ENCODE results near the gene STT3B. TPM values are rescaled to one million over a fixed set of nuclear protein-coding genes. Genes with fewer than 3 reads are reported as not detected.

Gene STT3B
- total RNA-seq, 2 donors from 2014 or later: 44.5 to 65.1 TPM

DNA sequence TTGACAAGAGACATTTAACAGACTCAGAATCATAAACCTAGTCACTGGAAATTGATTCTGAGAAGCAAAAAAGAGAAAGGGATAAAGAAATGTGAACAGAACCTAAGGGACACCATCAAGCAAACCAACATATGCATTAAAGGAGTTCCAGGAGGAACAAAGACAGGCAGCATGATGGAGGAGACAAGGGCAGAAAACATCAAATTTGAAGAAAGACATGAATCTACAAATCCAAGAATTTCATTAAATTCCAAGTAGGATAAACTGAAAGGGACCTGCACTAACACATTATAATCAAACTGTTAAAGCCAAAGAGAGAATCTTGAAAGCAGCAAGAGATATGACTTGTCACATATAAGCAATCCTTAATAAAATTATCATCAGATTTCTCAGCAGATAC lies 122.3 kb downstream of the STT3B start:
- Histone ChIP-seq H3K36me3 (replicated peaks in 1 of 2; ENCODE audit: insufficient read depth in 1 of 2, low read depth in 2 of 2) (no peaks in the 10 kb centered on the region), H3K4me1 (no peaks in the 10 kb centered on the region), H3K27ac (no peak overlapping the region), H3K27me3 (no peaks in the 10 kb centered on the region), H3K9me3 (peaks cover 0 to 44% (median 0%) of the 10 kb centered on the region in 3 donors), H3K4me3 (no peak overlapping the region)
- DNase-seq: no peak
- no peak for ATAC-seq
- intact Hi-C loops (cut with DNase I): no loop called here
- no peak for TF ChIP-seq POLR2A (IDR thresholded peaks at IDR 0.05)
- TF ChIP-seq, protein P1, sequence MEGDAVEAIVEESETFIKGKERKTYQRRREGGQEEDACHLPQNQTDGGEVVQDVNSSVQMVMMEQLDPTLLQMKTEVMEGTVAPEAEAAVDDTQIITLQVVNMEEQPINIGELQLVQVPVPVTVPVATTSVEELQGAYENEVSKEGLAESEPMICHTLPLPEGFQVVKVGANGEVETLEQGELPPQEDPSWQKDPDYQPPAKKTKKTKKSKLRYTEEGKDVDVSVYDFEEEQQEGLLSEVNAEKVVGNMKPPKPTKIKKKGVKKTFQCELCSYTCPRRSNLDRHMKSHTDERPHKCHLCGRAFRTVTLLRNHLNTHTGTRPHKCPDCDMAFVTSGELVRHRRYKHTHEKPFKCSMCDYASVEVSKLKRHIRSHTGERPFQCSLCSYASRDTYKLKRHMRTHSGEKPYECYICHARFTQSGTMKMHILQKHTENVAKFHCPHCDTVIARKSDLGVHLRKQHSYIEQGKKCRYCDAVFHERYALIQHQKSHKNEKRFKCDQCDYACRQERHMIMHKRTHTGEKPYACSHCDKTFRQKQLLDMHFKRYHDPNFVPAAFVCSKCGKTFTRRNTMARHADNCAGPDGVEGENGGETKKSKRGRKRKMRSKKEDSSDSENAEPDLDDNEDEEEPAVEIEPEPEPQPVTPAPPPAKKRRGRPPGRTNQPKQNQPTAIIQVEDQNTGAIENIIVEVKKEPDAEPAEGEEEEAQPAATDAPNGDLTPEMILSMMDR (IDR thresholded peaks at IDR 0.05): no peak

DNA sequence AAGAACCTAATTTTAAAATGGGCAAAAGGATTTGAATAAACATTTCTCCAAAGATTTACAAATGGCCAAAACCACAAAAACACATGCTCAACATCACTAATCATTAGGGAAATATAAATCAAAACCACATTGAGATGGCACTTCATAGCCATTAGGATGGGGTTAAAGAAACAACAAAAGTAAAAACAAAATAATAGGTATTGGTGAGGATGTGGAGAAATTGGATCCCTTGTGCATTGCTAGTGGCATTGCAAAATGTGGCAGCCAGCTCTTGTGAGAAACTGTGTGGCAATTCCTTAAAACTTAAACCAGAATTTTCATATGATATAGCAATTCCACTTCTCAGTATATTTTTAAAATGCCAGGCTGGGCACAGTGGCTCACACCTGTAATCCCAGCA lies 126.5 kb downstream of the STT3B start:
- no peak for ATAC-seq
- H3K36me3 ChIP-seq (replicated peaks in 1 of 2; ENCODE audit: insufficient read depth in 1 of 2, low read depth in 2 of 2): no peaks in the 10 kb centered on the region
- DNase-seq: no peak
- no peak overlapping the region for H3K27ac ChIP-seq
- no peak overlapping the region for H3K4me3 ChIP-seq
- intact Hi-C loops (cut with DNase I): no loop called here
- no peaks in the 10 kb centered on the region for H3K27me3 ChIP-seq
- no peaks in the 10 kb centered on the region for H3K4me1 ChIP-seq
- H3K9me3 ChIP-seq: peaks cover 0 to 19% (median 0%) of the 10 kb centered on the region in 3 donors
- TF ChIP-seq, protein P1 (IDR thresholded peaks at IDR 0.05): no peak
- TF ChIP-seq POLR2A (IDR thresholded peaks at IDR 0.05): no peak

DNA sequence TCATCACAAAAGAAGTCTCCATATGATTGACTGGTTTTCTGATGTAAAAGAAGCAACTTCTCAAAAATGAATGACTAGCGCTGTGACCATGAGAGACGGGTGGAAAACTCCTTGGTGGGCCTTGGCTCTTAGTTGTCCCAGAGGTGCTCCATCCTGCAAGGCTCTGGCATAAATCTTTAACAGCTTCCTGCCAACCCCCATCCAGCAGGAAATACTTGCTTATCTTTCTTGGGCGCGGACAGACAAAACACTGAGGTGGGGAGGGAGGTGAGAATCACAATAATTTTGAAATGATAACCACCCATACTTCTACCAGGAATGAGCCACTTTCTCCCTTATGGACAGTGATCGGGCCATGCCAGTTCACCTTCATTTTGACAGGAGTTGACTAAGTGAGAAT lies 128.6 kb downstream of the STT3B start:
- TF ChIP-seq, protein P1 (IDR thresholded peaks at IDR 0.05): no peak
- TF ChIP-seq POLR2A (IDR thresholded peaks at IDR 0.05): no peak
- intact Hi-C loops (cut with DNase I): no loop called here
- ATAC-seq (no peak), DNase-seq (no peak)
- no peak overlapping the region for H3K27ac ChIP-seq
- H3K9me3 ChIP-seq: peaks cover 0 to 8% (median 0%) of the 10 kb centered on the region in 3 donors
- H3K4me3 ChIP-seq: no peak overlapping the region
- WGBS, 2 donors: 51 to 59% methylated on average over 5 of the region's 5 CpGs
- no peaks in the 10 kb centered on the region for H3K27me3 ChIP-seq
- H3K36me3 ChIP-seq (replicated peaks in 1 of 2; ENCODE audit: insufficient read depth in 1 of 2, low read depth in 2 of 2): no peaks in the 10 kb centered on the region
- H3K4me1 ChIP-seq: no peaks in the 10 kb centered on the region

DNA sequence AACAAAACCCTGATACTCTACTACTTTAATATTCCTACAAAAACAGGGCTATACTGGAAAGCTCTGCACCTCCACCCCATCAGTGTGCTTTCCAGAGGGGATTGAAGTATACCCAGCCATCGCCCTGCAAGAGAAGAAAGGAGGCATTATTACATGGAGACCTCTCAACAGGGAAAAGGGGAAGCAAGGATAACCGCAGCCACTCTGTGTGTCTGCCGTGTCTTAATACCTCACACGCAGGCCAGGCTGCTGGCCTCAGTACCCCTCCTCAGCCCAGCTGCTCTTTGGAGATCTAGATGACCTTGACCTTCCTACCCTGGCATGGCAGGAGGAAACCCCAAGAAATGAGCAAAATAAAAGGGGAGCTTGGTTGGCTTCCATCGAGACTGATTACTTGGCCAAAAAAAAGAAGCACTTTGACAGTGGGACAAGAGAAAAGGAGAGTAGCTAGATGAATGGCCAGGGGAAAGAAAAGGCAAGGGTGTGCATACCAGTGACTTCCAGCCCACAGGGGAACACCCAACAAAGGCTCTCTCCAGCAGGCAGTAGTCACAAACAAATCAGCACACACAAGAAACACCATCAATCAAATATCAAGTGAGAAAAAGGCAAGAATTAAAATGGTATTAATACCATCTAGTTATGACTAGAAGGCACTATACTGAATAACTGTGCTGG lies 129.4 kb downstream of the STT3B start:
- TF ChIP-seq, protein P1 (IDR thresholded peaks at IDR 0.05): no peak
- TF ChIP-seq POLR2A (IDR thresholded peaks at IDR 0.05): no peak
- WGBS, 2 donors: 86 to 94% methylated on average over 5 of the region's 5 CpGs
- Histone ChIP-seq H3K4me1 (no peaks in the 10 kb centered on the region), H3K9me3 (no peaks in the 10 kb centered on the region), H3K36me3 (replicated peaks in 1 of 2; ENCODE audit: insufficient read depth in 1 of 2, low read depth in 2 of 2) (no peaks in the 10 kb centered on the region), H3K27me3 (no peaks in the 10 kb centered on the region), H3K4me3 (no peak overlapping the region), H3K27ac (no peak overlapping the region)
- intact Hi-C loops (cut with DNase I): no loop called here
- ATAC-seq (no peak), DNase-seq (no peak)

DNA sequence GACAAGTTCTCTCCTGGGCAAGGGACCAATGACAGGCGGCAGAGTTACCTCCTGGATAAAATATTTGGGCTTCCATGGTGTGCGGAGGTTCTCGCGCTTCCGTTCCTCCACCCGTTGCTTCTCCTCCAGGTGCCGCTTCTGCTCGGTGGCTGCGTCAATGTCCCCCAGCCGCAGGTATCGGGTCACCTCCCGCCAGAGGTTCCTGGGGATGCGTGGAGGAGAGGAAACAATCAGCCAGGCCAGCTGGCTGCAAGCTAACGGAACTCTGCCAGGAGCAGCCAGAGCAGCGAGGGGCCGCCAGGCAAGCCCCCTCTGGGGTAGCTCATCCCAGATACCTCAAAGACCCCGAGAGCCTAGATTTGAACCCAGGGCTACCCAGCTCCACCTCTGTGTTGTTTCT lies 131.3 kb downstream of the STT3B start:
- Histone ChIP-seq H3K27me3 (no peaks in the 10 kb centered on the region), H3K4me1 (no peaks in the 10 kb centered on the region), H3K27ac (no peak overlapping the region), H3K9me3 (no peaks in the 10 kb centered on the region), H3K4me3 (no peak overlapping the region), H3K36me3 (replicated peaks in 1 of 2; ENCODE audit: insufficient read depth in 1 of 2, low read depth in 2 of 2) (no peaks in the 10 kb centered on the region)
- TF ChIP-seq, protein P1 (IDR thresholded peaks at IDR 0.05): no peak
- TF ChIP-seq POLR2A (IDR thresholded peaks at IDR 0.05): no peak
- DNase-seq: no peak
- intact Hi-C loops (cut with DNase I): no loop called here
- 94 to 96% methylated on average over 12 to 16 of the region's 17 CpGs for WGBS, 2 donors
- no peak for ATAC-seq

Measured in body of pancreas (tissue), 4 donors.